ENCODE data around the gene MRPL52.

GRCh38 chr14:22861651-22862050 lies 32.0 kb downstream of the MRPL52 start:
- TF ChIP-seq GABPA (IDR thresholded peaks at IDR 0.05; ENCODE audit: low read depth): no peak
- no peak for TF ChIP-seq POLR2AphosphoS5 (IDR thresholded peaks at IDR 0.05; ENCODE audit: low read depth)
